Neutrophil (primary cell): ENCODE data around the gene EXOC4.

Experiments used
- H3K27ac ChIP-seq: fragments of 200-600 bp; sonication (generic); 2 replicates; pipeline ENCODE4 v1.5.1; 2016; ENCODE audit warnings: mild to moderate bottlenecking, moderate library complexity
- H3K27me3 ChIP-seq: fragments of 200-600 bp; sonication (generic); 2 replicates; pipeline ENCODE4 v1.6.0; 2016; ENCODE audit warnings: mild to moderate bottlenecking
- H3K36me3 ChIP-seq: fragments of 200-600 bp; sonication (generic); 2 replicates; pipeline ENCODE4 v1.5.1; 2017
- H3K4me1 ChIP-seq, 2 experiments: fragments of 200-600 bp in 1 of 2; sonication (generic) in 1 of 2; 1 replicate in 1 of 2; 2 replicates in 1 of 2; pipeline versions ENCODE4 v1.5.1 to v1.6.1; 2013 to 2016; ENCODE audit warnings: low read depth in 1 of 2, low read length in 1 of 2, mild to moderate bottlenecking in 1 of 2, moderate library complexity in 1 of 2; ENCODE audit not compliant: control insufficient read depth in 1 of 2, insufficient read depth in 1 of 2
- H3K4me3 ChIP-seq, 2 experiments: fragments of 200-600 bp in 1 of 2; sonication (generic) in 1 of 2; 1 replicate in 1 of 2; 2 replicates in 1 of 2; pipeline ENCODE4 v1.5.1; 2013 to 2016; ENCODE audit warnings: low read depth in 1 of 2, low read length in 1 of 2, mild to moderate bottlenecking in 1 of 2, moderate library complexity in 1 of 2
- H3K9me3 ChIP-seq: fragments of 200-600 bp; sonication (generic); 2 replicates; pipeline ENCODE4 v1.5.1; 2016
- CTCF ChIP-seq: fragments of 200-600 bp; sonication (generic); IDR thresholded peaks from 2 replicates; pipeline ENCODE4 v1.5.1; 2016; ENCODE audit warnings: antibody characterized with exemption

The EXOC4 gene

GRCh38 chr7:133587903-133588302 is 335.0 kb downstream of the EXOC4 start:
- Histone ChIP-seq H3K4me3 (no peak overlapping the region), H3K27ac (no peak overlapping the region), H3K9me3 (no peaks in the 10 kb centered on the region), H3K4me1 (peaks cover 13% of the 10 kb centered on the region in 2 experiments), H3K27me3 (no peaks in the 10 kb centered on the region), H3K36me3 (no peaks in the 10 kb centered on the region)
- TF ChIP-seq CTCF: no peak

- Histone ChIP-seq H3K9me3 (no peaks in the 10 kb centered on the region), H3K27me3 (no peaks in the 10 kb centered on the region), H3K27ac (no peak overlapping the region), H3K4me3 (no peak overlapping the region), H3K36me3 (no peaks in the 10 kb centered on the region), H3K4me1 (no peaks in the 10 kb centered on the region)
- no peak for TF ChIP-seq CTCF
Observed at GRCh38 chr7:133590795-133591194, 337.9 kb downstream of the EXOC4 start.

GRCh38 chr7:133591704-133592340 is 338.9 kb downstream of the EXOC4 start:
- no peaks in the 10 kb centered on the region for H3K4me1 ChIP-seq
- no peaks in the 10 kb centered on the region for H3K27me3 ChIP-seq
- no peaks in the 10 kb centered on the region for H3K9me3 ChIP-seq
- no peak for TF ChIP-seq CTCF
- no peak overlapping the region for H3K27ac ChIP-seq
- H3K4me3 ChIP-seq: no peak overlapping the region
- H3K36me3 ChIP-seq: no peaks in the 10 kb centered on the region

GRCh38 chr7:133593561-133593960 is 340.7 kb downstream of the EXOC4 start:
- H3K4me3 ChIP-seq: no peak overlapping the region
- H3K36me3 ChIP-seq: no peaks in the 10 kb centered on the region
- H3K27me3 ChIP-seq: no peaks in the 10 kb centered on the region
- no peaks in the 10 kb centered on the region for H3K4me1 ChIP-seq
- no peaks in the 10 kb centered on the region for H3K9me3 ChIP-seq
- TF ChIP-seq CTCF: no peak
- H3K27ac ChIP-seq: no peak overlapping the region

- H3K27me3 ChIP-seq: no peaks in the 10 kb centered on the region
- no peak for TF ChIP-seq CTCF
- H3K36me3 ChIP-seq: no peaks in the 10 kb centered on the region
- H3K4me1 ChIP-seq: no peaks in the 10 kb centered on the region
- H3K4me3 ChIP-seq: no peak overlapping the region
- no peak overlapping the region for H3K27ac ChIP-seq
- no peaks in the 10 kb centered on the region for H3K9me3 ChIP-seq
Observed at GRCh38 chr7:133601617-133602016, 348.7 kb downstream of the EXOC4 start.

GRCh38 chr7:133602291-133602690 is 349.4 kb downstream of the EXOC4 start:
- no peaks in the 10 kb centered on the region for H3K4me1 ChIP-seq
- H3K9me3 ChIP-seq: no peaks in the 10 kb centered on the region
- H3K4me3 ChIP-seq: no peak overlapping the region
- no peak for TF ChIP-seq CTCF
- no peak overlapping the region for H3K27ac ChIP-seq
- H3K36me3 ChIP-seq: no peaks in the 10 kb centered on the region
- no peaks in the 10 kb centered on the region for H3K27me3 ChIP-seq
